Measurements from ENCODE around the gene STX8.
A peak's percentile ranks its signal among the peaks of the same experiment; 100 is the strongest.
"Not testable (repeated sequence)": the region's sequence is repeated elsewhere in the genome, so short reads cannot be mapped to it uniquely, and the experiment has no call there.

STX8 gene, protein sequence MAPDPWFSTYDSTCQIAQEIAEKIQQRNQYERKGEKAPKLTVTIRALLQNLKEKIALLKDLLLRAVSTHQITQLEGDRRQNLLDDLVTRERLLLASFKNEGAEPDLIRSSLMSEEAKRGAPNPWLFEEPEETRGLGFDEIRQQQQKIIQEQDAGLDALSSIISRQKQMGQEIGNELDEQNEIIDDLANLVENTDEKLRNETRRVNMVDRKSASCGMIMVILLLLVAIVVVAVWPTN

DNA sequence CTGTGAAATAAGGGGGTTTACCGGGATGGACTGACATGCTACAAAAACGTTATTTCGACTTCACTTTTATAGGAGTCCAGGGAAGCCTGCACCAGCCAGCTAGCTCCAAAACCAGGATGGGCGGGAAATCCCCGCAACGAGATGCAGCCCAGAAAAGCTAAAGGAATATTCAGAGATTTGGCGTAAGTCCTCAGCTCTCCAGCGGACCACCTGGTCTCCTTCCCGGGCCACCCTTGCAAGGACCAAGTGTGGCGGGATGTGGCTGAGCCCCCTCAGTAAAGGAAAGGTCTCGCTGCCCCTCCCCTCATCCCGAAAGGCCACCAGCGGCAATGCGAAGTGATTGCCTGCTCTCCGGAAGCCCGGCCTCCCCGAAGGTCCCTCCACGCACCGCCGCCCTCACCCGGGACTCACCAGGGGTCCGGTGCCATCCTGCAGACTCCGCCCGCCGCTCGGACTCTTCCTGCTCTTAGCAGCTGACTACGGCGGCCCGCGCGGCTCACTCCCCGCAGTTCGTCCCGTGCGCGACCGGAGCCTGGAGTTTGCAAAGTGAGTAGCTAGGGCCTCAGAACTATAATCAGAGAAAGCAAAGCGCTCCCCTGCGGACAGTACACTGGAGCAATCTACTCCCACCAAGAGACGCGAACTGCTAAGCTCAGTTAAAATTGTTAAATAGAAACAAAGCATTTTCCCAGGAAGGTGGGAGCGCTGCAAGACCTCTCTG is at the start of gene STX8:
TSS of gene STX8 (minus strand) at position 440 of the 721 bp plus-strand sequence. CDS start at position 428, 12 bp downstream.
- DNase-seq (ENCODE audit: low read depth), result peak; percentile 55

DNA sequence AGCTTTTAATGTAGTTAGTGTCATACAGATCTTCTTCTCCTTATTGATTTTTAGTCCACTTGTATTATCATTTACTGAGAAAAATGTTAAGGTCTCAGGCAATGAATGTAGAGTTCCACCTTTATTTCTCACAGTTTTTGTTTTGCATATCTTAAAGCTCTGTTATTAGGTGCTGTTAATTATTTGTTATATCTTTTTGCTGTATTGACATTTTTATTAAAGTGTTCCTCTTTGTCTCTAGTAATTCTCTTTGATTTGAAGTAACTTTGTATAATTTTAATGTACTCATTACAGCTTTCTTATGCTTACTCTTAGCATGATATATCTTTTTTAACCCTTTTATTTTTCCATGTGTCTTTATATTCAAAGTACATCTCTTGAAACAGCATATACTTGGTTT is 47.3 kb upstream of the STX8 start:
- no peak for DNase-seq (ENCODE audit: low read depth)

DNA sequence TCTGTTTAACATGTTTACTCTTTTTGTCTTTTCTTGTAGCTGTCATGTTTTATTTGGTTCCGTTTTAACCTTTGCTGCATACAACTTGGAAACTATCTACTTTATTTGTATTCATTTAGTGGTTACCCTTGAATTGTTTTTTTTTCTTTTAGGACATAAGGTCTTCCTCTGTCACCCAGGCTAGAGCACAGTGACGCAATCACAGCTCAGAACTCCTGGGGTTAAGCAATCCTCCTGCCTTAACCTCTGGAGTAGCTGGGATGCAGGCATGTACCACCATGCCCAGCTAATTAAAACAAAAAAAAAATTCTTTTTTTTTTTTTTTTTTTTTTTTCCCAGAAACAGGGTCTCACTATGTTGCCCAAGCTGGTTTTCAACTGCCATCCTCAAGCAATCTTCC is 39.9 kb upstream of the STX8 start:
- DNase-seq (ENCODE audit: low read depth), result no peak

DNA sequence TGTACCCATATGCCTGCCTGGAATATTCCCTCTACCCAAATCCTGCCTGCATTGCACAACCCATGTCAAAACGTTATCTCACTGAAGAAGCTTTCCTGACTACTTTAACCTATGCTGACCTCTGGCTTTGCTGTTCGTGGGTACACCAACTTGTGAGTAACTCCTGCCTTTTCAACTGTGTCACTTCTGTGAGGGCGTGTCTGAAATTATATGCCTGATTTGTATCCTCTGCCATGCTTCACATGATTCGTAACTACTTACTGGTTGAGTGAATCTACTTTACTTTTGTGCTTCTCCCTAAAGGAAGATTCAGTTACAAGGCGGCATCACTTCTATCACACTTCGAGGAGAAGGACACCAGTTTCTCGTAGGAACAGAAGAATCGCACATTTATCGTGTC is 36.4 kb upstream of the STX8 start:
- no peak for DNase-seq (ENCODE audit: low read depth)

DNA sequence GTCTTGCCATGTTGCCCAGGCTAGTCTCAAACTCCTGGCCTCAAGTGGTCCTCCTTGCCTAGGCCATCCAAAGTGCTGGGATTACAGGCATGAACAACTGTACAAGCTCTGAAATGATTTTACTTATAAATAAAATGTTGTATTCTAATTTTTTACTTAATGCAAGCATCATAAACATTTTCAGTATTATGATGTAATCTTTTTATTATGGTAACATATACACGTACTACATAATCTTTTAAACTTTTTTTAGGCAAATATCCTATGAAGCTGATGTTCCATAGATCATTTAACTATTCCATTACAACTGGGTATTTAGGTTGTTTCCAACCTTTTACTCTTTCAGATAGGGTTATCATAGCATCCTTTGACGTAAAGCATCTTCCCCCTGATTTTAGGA is 35.9 kb upstream of the STX8 start:
- DNase-seq (ENCODE audit: low read depth), result no peak

DNA sequence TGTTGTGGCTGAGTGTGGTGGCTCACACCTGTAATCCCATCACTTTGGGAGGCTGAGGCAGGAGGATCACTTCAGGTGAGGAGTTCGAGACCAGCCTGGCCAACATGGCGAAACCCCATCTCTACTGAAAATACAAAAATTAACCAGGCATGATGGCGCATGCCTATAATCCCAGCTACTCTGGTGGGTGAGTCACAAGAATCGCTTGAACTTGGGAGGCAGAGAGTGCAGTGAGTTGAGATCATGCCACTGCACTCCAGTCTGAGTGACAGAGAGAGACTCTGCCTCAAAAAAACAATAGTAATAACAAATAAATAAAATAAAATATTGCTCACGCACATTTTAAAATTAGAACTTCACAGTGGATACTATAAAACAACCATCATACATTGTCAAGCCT is 31.4 kb upstream of the STX8 start:
- not testable (repeated sequence) for DNase-seq (ENCODE audit: low read depth)

DNA sequence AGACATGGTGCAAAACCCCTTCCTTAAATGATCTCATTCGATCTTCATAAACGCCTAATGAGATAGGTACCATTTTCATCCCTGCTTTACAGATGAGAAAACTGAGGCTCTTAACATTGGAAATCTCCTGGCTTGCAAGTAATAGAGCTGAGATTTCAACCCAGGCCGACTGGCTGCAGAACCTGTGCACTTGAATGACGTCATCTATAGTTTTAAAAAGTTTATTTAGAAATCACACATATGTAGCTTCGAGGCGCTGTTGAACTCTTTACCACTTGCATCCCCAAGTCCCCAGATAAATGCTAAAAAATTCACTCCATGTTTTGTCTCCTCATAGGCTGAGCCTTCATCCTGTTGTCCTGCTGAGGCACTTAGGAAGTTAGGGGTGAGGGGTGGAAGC is 30.8 kb upstream of the STX8 start:
- DNase-seq (ENCODE audit: low read depth), result no peak

DNA sequence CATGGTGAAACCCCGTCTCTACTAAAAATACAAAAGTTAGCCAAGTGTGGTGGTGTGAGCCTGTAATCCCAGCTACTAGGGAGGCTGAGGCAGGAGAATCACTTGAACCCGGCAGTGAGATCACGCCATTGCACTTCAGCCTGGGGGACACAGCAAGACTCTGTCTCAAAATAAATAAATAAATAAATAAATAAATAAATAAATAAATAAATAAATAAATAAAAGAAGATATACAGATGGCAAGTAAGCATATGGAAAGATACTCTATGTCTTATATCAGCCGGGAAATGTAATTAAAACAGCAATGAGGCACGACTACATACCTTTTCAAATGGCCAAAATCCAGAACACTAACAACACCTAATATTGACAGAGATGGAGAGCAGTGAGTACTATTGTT is 29.0 kb upstream of the STX8 start:
- not testable (repeated sequence) for DNase-seq (ENCODE audit: low read depth)

DNA sequence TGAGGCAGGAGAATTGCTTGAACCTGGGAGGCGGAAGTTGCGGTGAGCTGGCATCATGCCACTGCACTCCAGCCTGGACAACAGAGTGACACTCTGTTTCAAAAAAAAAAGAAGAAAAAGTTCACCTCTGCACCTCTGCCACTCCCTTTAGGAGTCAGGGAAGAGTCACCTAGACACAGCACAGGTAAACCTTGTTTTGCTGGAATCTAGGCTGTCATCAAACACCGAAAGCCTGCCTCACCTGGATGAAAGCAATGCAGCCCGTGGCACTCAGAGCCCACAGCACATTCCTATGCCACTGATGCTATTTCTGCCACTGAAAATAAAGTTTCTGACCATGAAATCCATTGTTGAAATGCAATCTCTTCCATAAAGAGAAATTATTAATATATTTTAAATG is 23.0 kb upstream of the STX8 start:
- DNase-seq (ENCODE audit: low read depth), result no peak

DNA sequence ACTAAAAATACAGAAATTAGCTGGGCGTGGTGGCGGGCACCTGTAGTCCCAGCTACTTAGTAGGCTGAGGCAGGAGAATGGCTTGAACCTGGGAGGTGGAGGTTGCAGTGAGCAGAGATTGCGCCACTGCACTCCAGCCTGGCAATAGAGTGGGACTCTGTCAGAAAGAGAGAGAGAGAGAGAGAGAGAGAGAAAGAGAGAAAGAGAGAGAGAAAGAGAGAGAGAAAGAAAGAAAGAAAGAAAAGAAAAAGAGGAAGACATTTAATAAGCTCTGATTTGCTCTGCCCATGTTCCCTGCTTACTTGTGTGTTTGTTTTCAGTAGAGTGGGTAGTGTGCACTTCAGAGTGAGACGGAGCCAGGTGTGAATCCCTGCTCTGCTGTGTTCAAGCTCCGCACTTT is 22.0 kb upstream of the STX8 start:
- not testable (repeated sequence) for DNase-seq (ENCODE audit: low read depth)

DNA sequence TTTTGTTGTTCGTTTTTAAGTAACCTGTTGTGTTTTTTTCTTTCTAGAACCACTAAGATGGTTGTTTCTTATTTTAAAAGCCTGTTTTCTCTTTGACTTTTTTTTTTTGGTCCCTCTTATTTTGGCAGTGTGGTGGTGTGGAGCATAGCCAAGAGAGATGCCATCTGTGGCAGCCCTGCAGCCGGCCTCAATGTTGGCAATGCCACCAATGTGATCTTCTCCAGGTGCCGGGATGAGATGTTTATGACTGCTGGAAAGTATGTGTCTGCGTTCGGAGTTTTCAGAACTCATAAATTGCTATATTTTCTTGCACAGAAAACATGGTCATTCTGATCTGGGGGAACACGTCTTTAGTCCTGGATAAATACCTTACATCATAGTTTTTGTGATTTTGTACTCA is 18.4 kb upstream of the STX8 start:
- no peak for DNase-seq (ENCODE audit: low read depth)

DNA sequence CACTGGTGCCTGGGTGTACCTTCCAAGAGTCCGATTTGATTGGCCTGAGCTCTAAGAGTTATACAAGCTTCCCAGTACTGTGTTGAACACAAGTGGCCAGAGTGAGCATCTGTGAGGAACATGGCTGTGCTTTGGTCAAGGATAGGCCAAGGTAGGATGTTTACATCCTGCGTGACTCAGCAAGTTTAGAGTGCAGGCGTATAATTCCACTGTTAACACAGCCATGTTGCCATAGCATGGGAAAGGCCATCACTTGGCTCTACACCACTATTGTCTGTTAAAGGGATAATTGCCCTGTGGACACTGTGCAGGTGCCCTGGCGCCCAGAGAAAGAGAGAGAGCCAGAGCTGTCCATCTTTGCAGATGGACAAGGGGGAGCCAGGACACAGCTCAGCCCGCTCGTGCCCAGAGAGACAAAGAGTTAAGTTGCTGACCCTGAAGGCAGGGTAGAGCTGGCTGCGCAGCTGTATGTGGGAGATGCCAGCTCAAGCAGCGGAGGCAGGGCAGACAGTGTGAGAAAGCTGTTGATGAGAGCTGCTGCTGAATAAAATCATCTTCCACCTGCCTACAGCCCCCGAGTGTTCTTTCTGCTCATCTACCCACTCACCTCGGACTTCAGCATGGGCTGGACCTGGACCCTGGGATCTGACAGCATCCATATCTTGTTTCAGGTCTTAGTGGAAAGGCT is 12.5 kb upstream of the STX8 start:
- no peak for DNase-seq (ENCODE audit: low read depth)

DNA sequence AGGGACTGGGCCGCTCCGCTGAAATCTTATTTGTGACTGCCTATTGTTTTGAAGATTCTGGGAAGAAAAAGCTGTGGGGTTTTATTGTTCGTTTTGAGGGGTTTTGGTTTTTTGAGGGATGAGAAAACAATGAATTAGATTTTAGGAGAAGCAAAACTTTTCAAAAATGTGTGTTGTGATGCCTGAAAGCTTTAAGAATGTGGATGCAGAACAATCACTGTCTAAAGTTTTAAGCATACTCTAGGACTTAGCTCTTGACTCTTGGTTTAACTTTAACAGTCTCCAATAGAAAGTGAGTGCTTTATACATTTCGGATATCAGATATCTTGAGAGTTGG is 1.7 kb upstream of the STX8 start:
- DNase-seq (ENCODE audit: low read depth), result no peak

DNA sequence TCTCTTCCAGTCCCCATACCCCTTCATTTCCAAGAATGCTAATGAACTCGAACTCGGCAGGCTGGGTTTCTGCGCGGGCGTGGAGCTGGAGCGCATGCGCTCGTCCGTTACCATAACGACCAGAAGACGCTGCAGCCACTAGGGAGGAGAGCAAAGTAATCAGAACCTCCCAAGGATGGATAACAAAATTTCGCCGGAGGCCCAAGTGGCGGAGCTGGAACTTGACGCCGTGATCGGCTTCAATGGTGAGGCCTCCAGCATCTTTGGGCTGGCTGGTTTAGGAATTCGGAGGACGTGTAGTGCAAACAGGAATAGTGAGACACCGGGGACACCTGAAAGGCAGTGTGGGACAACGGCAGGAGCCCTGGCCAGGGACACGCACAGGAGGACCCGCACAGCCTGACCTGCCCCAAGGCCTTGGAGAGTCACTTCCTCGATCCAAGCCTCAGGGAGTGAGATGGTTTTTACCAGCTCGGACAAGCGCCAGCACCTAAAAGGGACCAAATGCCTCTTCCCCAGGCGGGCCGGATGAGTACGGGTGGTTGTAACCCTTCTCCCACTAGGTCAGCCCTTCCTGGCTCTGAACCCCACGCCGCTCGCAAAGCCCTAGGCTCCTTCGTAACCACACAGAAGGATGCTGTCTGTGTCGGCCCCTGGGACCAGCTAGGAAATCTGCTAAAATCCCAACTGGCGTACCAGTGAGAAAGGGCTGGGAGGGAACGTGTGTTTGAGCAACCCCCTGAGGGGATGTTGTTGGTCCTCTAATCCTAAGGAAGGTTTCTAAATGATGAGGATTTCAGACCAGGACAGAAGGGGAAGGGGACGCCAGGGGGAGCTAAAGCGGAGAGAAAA is 1.1 kb upstream of the STX8 start, which contains the start of gene CFAP52:
TSS of gene CFAP52 (plus strand) at position 122 of the 852 bp plus-strand sequence. CDS start at position 176, 54 bp downstream.
- DNase-seq (ENCODE audit: low read depth), result peak; percentile 59

DNA sequence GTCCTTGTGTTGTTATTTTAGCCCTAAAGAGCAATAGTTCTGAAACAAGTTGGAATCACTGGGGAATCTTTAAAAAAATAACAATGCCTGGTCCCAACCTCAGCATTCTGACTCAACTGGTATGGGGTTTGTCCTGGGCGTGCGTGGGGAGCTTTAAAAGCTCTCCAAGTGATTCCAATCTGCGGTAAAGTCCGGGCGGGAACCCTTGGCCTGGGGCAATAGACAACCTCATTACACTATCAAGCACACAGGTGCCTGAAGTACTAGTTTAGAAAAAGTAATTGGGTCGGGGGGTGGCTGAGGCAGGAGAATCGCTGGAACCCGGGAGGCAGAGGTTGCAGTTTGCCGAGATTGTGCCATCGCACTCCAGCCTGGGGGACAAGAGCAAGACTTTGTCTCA is 4.4 kb downstream of the STX8 start:
- DNase-seq (ENCODE audit: low read depth), result no peak

DNA sequence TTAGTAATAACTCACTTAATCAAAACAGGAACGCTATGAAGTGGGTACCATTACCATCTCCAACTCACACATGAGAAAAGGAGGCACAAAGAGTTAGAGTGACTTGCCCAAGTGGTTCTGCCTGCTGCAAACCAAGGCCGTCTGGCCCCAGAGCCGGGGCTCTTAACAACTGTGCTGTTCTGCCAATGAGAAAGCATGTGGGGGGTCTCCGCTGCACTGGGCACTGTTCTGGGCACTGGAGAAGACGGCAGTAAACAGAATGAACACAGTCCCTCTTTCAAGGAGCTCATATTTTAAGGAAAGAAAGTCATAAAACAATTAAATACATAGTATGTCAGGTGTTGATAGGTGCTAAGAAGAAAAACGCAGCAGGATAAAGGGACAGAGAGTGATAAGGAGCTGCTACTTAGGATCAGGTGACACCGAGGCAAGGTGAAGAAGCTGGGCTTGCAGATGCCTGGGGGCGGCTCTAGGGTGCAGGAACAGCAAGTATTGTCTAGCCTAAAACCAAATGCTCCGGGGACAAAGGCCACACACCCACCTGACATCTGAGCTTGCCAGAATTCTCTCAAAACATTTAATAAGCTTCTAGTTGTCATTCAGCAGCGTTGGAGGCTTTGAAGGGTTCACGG is 6.5 kb downstream of the STX8 start:
- DNase-seq (ENCODE audit: low read depth), result no peak

DNA sequence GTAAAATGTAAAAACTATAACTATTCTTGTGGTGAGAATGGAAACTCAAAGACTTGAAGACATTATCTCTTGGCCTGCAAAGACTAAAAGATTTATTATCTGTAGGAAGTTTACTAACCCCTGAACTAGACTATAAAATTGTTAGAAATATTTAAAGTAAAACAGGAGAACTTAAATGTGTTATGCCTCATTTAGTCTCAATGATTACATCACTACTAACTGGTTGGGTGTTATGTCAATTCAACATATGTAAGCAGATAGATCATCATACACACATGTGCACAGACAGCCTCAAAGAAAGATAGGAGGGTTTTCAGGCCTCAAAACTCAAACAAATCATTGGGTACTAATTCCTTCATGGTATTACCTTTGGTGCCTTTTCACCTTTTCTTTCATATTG is 7.6 kb downstream of the STX8 start:
- no peak for DNase-seq (ENCODE audit: low read depth)

DNA sequence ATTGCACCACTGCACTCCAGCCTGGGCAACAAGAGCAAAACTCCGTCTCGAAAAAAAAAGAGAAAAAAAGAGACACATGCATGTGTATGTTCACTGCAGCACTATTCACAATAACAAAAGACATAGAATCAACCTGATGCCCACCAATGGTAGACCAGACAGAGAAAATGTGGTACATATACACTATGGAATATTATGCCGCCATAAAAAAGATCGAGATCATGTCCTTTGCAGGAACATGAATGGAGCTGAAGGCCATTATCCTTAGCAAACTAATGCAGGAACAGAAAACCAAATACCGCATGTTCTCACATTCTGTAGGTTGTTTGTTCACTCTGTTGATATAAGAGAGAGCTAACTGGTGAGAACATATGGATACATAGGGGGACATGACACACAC is 8.9 kb downstream of the STX8 start:
- not testable (repeated sequence) for DNase-seq (ENCODE audit: low read depth)

DNA sequence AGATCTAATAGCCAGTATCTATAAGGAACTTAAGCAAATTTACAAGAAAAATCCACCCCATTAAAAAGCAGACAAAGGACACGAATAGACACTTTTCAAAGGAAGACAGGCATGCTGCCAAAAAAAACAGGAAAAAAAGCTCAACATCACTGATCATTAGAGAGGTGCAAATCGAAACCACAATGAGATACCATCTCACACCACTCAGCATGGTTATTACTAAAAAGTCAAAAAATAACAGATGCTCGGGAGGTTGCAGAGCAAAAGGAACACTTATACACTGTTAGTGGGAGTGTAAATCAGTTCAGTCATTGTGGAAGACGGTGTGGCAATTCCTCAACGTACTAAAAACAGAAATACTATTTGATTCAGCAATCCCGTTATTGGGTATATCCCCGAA is 9.6 kb downstream of the STX8 start:
- no peak for DNase-seq (ENCODE audit: low read depth)

DNA sequence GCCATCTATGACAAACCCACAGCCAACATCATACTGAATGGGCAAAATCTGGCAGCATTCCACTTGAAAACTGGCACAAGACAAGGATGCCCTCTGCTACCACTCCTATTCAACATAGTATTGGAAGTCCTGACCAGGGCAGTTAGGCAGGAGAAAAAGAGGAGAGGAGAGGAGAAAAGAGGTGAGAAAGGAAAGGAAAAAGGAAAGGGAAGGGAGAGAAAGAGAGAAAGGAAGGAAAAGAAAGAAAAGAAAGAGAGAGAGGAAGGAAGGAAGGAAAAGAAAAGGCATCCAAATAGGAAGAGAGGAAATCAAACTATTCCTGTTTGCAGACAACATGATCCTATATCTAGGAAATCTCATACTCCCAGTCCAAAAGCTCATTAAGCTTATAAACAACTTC is 11.5 kb downstream of the STX8 start:
- no peak for DNase-seq (ENCODE audit: low read depth)

DNA sequence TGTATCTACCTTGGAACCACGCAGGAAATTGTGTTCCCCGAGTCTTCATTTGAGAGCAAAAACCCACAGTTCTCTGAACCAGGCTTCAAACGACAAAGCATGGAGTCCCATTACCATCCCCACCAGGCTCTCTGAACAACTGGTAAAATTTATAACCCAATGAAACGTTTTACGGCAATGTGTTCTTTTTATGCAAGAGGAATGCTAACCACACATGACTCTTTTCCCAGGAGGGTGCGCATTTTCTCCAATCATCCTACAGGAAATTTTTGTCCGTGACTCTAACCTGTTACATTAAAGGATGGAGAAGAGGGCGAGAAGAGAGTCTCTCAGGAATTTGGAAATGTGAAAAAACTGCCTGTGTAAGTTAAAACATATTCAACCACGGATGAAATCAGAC is 17.8 kb downstream of the STX8 start:
- DNase-seq (ENCODE audit: low read depth), result no peak

DNA sequence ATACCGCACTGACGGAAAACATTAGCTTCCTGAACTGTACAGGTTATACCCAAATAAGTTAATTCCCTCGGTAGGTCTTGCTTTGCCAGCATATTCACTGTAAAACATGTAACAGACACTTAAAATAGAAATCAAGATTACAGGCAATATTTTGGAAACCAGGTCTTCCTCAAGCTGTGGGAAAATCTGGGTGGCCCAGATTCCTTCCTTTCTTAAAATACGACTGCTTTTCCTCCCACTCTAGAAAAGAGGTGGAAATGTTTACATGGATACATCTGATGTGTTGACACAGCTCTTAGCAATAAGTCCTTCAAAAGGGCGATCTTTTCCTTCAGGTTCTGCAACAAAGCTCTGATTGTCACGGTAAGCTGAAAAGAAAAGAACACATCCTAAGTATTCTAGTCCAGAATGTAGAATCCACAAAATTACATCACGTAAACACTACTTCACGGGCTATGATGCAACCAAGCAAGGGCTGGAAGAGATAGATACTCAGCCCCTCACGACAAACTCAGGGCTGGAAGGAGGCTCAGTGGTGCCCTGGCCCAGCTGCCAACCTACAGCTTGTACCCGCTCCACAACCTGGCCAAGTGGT is 18.4 kb downstream of the STX8 start:
- no peak for DNase-seq (ENCODE audit: low read depth)
